Embryonic facial prominence (tissue), 1 donor: Measurements from ENCODE around the gene UGGT2.
"Not testable (repeated sequence)": the region's sequence is repeated elsewhere in the genome, so short reads cannot be mapped to it uniquely, and the experiment has no call there.

Experiments used
- DNase-seq: peaks from one replicate; pipeline ENCODE4 v3.0.0-alpha.2; 2016; ENCODE audit errors: extremely low spot score

Gene UGGT2

DNA sequence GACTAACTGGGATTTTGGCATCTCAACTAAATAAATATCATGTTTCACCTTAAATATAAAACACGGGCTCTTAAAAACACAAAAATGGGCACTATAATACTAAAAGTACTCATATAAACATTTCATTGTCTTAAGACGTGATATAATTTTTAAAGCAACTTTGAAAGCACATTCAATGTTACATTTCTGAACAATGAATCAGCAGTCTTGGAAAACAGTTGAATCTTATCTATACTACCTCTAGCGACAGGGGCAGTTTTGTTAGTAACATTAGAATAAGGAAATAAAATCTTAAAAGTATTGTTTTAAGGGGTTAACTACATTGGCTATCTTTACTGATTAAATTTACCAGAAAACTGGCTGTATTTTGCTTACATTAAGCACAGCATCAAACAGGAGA, 156.9 kb downstream of the UGGT2 start:
- no peak for DNase-seq

DNA sequence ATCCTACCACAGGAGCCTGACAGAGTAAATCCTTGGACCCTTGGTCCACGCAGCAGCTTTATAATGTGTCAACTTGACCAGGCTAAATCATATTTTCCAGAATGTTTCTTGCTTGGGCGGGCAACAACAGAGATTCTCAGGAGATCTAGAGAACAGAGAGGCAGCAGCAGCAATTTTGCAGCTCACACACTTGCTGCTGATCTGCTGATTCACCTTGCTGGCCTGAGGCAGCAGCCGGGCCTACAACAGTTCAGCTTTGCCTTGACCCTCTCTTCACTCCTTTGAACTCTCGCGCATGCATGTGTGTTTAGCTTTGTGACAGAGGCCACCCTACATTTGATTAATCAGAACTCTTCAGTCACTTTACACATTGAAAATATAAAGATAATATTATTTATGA, 159.3 kb downstream of the UGGT2 start:
- DNase-seq: no peak

DNA sequence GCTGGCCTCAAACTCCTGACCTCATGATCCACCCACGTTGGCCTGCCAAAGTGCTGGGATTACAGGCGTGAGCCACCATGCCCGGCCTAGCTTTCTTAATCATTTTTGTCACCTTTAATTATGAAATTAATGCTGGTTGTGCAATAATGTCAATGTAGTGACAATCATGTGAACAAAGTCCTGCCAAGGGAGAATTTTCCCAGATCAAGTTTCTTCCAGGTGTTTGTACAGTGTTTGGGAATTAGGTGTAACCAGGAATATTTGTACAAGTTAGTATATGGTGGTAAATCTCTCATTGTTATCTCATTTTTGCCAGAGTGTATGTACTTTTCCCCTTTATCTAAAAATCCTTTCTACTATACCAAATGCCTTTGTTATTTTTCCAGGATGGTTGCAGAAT, 171.1 kb downstream of the UGGT2 start:
- DNase-seq: no peak

DNA sequence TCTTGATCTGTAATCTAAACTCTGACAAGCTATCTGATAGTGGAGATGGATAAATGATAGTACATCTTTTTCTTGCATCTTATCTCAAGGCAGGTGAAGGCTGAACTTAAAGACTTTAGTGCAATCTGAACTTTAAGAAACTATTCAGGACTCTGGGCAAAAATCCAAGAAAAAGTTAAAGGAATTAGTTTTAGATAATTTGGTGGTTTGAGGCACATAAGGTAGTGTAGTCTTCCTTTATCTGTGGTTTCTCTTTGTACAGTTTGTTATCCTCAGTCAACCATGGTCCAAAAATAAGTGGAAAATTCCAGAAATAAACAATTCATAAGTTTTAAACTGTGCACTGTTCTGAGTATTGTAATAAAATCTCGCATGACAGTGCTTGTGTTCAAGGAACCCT, 172.9 kb downstream of the UGGT2 start:
- no peak for DNase-seq

DNA sequence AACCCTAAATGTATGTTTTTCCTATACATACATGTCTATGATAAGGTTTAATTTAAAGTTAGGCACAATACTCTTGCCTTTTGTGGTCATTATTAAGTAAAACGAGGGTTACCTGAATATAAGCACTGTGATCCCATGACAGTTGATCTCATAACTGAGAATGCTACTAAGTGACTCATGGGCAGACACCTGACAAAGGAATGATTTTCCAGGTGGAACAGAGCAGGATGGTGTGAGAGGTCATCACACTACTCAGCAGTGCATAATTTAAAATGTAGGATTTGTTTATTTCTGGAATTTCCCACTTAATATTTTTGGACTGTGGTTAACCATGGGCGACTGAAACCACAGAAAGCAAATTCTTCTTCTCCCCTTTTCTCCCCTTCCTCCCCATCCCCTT, 178.9 kb downstream of the UGGT2 start:
- no peak for DNase-seq

DNA sequence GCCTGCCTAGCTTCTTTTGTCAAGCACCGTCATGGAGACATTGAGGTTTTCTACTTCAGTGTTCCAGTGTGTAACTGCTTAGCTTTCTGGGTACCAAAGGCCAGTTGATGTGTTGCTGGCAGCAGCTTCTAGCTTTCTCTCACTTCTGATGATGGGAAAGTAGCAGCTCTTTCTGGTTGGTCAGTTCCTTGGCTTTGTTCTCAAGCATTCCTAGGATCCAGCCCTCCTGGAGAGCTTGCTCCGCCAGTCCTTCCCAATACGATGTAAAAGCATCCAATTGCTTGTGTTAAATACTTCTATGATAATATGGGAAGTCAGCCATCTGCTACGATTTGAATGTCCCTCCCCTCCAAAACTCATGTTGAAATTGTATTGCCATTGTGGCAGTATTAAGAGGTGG, 182.8 kb downstream of the UGGT2 start:
- DNase-seq: no peak

DNA sequence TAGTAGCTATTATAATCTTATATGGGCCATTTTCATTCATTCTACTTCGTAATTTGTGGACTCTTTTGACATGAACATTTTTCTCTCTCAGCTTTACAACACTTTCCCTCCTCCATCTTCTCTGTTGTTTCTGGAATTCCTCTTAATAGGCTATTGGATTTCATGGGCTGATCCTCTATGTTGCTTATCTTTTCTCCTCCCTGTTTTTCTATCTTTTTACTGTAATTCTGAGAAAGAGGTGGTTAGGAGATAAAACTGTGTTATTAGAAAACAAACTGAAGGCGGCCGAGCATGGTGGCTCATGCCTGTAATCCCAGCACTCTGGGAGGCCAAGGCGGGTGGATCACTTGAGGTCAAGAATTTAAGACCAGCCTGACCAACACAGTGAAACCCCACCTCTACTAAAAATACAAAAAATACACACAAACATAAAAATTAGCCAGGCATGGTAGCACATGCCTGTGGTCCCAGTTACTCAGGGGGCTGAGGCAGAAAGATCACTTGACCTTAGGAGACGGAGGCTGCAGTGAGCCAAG, 188.1 kb downstream of the UGGT2 start:
- no peak for DNase-seq

DNA sequence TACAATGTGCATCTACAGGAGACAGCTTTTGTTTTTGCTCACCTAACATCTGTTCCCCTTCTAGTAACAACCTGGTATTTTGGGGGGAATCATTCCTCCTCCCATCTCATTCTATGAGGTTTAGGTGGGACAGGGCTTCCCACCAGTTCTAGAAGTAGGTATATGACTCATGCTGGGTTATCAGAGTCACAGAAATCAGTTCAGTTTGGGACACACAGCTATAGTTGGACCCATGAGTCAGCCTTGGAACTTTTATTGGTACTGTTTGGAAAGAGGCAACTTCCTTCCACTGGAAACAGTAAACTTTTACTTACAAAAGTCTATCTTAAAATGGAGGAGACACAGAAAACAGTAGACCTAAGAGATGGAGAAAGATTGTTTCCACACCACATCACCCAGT, 190.8 kb downstream of the UGGT2 start:
- no peak for DNase-seq

DNA sequence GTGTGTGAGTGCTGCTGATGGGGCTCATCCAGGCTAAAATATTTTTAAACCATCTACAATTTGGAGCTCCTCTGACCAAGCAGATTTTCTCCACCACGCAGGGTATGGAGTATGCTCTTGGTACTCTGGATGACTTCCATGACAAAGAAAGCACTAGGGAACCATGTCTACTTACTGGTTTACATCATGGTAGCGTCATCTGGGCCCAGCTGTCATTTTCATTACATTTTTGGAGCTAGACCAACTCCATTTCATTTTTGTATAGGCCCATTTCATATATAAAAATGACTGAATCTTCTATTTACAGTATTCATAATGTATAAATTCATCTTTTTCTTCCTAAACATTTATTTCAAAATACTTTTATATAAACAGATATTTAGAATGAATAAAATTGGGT, 191.9 kb downstream of the UGGT2 start:
- DNase-seq: no peak

DNA sequence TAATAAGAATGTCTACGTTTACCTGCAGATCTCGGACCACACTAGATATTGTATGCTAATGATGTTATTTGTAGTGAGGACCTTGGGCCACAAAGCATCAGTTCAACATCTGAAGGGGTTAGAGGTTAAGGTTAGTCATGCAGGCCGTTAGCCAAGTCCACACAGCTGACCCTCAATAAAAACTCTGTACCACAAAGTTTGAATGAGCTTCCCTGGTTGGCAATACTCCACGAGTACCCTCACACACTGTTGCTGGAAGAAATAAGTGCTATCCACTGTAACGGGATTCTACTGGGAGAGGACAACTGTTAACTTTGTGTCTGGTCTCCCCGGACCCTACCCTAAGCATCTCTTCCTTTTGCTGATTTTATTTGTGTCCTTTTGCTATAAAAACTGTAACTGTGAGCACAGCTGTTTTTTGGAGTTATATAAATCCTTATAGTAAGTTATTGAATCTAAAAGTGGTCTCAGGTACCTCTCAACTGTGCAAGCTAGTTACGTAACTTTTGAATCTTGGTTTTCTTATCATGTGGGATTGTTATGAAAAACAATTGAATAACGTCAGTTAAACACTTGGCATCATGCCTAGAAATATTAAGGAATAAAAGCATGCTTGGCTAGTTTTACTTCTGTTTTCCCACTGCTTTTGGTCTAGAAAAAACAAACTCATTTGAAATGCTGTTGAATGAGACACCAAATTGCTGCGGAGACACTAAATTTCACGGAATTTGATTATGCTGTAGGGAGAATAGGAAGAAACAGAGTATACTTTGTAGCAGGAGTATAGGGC, 194.7 kb downstream of the UGGT2 start:
- DNase-seq: no peak

DNA sequence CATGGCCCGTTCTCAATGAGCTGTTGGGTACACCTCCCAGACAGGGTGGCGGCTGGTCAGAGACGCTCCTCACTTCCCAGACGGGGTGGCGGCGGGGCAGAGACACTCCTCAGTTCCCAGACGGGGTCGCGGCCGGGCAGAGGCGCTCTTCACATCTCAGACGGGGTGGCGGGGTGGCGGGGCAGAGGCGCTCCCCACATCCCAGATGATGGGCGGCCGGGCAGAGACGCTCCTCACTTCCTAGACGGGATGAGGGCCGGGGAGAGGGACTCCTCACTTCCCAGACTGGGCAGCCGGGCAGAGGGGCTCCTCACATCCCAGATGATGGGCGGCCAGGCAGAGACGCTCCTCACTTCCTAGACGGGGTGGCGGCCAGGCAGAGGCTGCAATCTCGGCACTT, 207.5 kb downstream of the UGGT2 start:
- not testable (repeated sequence) for DNase-seq

DNA sequence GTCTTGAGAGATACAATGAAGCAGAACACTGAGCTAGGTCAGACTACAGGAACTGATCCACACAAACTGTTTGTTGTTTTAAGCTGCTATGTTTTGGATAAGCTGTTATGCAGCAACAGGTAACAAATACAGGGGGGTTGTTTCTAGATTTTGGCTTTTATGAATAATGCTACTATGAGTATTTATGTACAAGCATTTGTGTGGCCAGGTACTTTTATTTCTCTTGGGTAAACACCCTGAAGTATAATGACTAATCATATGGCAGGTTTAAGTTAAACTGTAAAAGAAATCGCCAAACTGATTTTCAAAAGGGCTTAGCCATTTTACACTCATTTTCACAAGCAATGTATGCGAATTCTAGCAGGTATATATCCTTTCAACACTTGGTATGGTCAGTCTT, 210.3 kb downstream of the UGGT2 start:
- DNase-seq: no peak

DNA sequence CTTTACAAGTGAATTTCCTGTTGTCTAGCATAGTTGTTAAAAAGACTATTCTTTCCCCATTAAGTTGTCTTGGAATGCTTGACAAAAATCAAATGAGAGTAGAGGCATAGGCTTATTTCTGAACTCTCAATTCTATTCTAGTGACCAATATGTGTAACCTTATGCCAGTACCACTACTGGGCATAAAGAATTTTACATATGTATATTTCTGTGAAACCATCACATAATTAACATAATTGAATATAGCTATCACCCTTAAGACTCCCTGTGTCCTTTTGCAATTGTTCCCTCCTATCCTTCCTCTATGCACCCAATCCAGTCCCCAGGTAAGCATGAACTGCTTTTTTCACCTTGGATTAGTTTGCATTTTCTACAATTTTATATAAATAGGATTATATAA, 211.3 kb downstream of the UGGT2 start:
- DNase-seq: no peak

DNA sequence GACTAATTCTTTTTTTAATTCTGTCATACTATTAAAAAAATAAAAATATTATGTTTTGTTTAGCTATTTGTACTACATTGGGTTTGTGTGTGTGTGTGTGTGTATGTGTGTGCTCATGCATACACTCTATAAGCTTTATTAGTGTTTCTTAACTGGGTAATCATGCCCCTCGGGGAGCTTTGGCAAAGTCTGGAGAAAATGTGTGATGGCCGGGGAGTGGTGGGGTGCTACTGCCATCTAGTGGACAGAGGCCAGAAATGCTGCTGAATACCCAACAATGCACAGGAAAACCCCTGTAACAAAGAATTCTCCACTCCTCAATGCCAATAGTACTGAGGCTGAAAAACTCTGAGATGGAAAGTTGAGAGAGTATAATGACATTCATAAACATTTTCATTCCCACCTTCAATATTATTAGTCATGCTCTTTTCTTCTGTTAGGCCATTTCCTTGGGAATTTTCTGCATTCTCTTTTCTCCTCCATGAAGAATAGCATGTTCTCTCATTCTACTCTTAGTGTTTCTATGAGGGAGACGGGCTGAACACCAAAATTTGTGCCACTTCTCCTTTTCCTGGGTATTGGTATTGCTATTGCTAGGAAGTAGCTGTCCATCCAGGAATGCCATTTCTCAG, 219.0 kb downstream of the UGGT2 start:
- DNase-seq: peak; percentile 34

DNA sequence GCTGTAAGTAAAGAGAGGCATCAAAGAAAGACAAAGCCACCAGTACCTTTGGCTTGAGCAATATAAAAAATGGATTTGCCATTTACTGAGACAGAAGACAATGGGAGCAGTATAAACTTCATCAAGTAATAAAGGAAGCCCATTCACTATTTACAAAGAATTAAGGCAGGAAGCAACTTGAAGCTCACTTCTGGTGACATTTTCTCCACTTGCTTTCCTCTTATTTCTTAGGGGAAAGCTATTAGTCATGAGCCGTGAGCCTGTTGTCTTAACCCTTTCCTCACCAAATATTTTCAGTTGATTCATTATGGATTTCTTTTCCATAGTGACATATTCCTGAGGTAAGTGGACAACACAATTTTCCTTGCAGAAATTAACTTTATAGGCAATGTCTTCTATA, 219.5 kb downstream of the UGGT2 start:
- no peak for DNase-seq

DNA sequence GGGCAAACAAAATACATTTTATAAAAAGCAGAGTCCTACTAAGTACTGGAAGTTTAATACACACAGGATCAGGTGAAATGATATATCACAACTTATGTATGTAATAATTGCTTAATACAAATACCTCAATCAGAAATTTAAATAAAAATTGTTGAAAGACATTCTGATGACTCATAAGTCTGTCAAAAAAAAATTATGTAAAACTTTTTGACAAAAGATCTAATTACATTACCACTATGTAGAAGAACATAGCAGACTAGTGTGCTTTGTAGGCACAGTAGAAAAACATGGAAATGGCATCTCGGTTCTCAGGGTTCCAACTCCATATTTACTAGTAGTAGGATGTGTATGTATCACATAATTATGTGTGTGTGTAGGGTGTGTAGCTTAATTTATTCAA, 220.1 kb downstream of the UGGT2 start:
- DNase-seq: no peak

DNA sequence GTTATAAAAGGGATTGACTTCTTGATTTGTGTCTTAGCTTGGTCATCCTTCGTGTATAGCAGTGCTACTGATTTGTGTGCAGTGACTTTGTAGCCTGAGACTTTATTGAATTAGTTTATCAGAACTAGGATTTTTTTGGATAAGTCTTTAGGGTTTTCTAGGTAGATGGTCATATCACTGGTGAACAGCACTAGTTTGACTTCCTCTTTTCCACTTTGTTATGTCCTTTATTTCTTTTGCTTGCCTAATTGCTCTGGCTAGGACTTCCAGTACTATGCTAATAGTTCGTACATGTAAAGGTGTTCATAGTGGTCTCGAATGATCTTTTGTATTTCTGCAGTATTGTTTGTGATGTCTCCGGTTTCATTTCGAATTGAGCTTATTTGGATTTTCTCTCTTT, 230.9 kb downstream of the UGGT2 start:
- DNase-seq: no peak

DNA sequence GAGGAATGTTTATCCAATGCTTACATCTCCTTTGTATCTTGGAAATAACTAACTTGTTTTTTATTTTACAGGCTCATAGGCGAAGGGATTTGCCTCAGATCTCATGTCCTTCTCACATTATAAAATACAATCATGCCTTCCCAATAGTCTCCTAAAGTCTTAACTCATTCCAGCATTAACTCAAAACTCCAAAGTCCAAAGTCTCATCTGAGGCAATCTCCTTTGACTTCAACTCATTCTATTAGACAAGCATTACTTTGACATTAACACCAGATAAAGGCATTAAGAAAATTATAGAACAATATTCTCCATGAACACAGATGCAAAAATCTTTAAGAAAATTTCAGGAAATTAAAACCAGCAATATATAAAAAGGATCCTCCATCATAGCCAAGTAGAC, 238.7 kb downstream of the UGGT2 start:
- DNase-seq: no peak

DNA sequence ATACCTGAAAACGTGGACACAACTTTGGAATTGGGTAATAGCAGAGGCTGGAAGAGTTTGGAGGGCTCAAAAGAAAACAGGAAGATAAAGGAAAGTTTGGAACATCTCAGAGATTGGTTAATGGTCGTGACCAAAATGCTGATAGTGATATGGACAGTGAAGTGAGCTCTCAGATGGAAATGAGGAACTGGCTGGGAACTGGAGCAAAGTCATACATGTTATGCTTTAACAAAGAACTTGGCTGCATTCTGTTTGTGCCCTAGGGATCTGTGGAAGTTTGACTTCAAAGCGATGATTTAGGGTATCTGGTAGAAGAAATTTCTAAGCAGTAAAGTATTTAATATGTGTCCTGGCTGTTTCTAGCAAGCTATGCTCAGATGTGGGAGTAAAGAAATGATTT, 240.1 kb downstream of the UGGT2 start:
- DNase-seq: no peak

DNA sequence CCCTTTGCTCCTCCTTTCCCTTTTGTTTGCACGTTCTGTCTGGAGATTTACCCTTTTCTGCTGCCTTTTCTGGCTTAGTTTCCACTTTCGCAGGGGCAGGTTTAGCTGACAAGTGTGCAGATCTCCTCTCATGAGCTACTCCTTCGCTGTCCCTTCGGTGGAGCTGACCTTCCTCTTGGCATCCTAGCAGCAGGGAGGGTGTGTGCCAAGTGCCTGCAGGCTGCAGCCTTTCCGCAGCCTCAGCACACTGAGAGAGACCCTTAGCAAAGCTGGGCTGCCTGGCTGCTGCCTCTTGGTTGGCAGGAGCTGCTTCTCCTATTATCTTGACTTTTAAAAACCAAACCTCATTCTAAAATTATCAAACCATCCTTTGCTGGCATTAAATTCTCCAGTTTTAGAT, 243.8 kb downstream of the UGGT2 start:
- DNase-seq: no peak

DNA sequence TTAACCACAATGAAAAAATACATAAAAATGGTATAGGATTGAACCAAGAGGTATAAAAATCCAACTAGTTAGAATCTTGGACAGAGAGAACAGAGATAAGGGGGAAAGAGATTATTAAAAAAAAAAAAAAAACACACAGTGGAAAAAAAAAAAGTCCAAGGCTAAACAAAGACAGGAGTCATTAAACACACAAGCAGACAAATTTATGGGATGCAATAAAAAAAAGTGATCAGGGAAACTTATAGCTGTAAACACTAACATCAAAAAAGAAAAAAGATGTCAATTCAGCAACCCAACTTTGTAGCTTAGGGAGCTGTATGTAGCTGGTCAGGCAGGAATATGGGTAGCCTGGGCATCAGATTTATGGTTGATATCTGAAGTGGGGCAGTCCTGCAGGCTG, 247.3 kb downstream of the UGGT2 start:
- no peak for DNase-seq

DNA sequence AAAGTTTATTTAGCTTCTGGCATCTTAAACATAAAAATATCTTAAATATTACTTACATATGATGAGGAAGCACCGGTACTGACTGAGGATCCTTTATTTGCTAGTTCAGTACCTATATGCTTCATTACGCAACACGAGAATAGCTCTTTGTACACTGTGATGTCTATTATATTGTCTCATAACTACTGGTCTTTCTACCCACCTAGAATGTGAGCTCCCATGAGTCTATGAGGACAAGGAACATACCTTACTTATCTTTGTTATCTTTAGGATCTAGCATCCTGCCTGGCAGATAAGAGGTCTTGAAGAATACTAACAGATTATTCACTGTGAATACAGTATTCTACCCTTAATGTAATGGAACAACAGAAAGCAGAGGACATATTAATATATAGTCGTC, 251.4 kb downstream of the UGGT2 start:
- no peak for DNase-seq

DNA sequence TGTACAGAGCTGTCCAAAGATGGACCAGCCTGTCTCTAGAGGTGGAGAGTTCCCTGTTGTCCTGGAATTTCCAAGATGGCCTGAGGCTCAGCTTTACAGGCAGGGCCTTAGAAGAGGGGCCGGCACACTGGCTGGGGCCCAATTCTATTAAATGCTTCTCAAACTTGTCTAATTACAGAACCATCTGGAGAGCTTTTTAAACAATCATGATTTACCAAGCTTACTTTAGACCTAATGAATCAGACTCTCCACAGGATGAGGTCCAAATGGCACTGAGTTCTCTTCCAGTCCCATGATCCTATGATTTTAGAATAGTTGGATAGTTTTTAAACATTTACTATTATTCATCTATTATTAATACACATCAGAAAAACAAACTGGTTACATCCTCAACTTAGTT, 252.8 kb downstream of the UGGT2 start:
- no peak for DNase-seq

DNA sequence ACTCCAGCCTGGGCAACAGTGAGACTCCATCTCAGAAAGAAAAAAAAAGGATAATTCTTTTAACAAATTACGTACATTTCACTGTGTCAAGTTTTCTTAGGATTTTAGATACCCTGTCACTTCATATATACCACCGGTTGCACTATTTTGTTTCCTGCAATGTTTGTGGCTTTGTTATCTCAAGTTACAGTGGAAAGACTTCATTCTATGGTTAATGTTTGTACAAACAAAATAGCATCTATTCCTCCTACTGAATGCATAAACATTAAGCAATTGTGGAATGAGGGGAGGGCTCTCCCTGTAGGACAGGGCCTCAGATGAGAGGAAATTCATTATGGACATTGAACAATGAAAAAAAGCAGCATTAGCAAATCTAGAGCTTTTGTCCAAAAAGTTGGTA, 256.2 kb downstream of the UGGT2 start:
- no peak for DNase-seq
